Fibroblast of villous mesenchyme (primary cell): ENCODE data around the gene RHOU. TPM values are rescaled to one million over a fixed set of nuclear protein-coding genes. Genes with fewer than 3 reads are reported as not detected.
"Not testable (repeated sequence)": the region's sequence is repeated elsewhere in the genome, so short reads cannot be mapped to it uniquely, and the experiment has no call there.

Source experiments
- DNase-seq: peaks from one replicate; pipeline ENCODE4 v3.0.0-alpha.2; 2010; ENCODE audit warnings: low read depth
- H3K4me3 ChIP-seq: 2 replicates; pipeline ENCODE4 v1.5.1; 2011; ENCODE audit warnings: low read depth, mild to moderate bottlenecking, low read length
- CTCF ChIP-seq: IDR thresholded peaks from 2 replicates; pipeline ENCODE4 v1.5.1; 2012; ENCODE audit warnings: low read depth, mild to moderate bottlenecking, low read length; ENCODE audit not compliant: insufficient read depth
- total RNA-seq: library from RNA; depleted of rRNA; stranded (reverse); fragments of >200 nt; gene quantifications from 2 replicates; pipeline ENCODE4 v1.2.3, GENCODE V29; 2012

Gene RHOU
- total RNA-seq, 1 donor: 2.2 TPM

- DNase-seq: peak; percentile 24
- no peak overlapping the region for H3K4me3 ChIP-seq
- TF ChIP-seq CTCF: no peak
Observed at GRCh38 chr1:228765168-228765946, 30.1 kb downstream of the RHOU start.

GRCh38 chr1:228766788-228767187 is 31.5 kb downstream of the RHOU start:
- no peak overlapping the region for H3K4me3 ChIP-seq
- TF ChIP-seq CTCF: no peak
- DNase-seq: no peak

- no peak for DNase-seq
- TF ChIP-seq CTCF: no peak
- H3K4me3 ChIP-seq: no peak overlapping the region
Observed at GRCh38 chr1:228767636-228768354, 32.5 kb downstream of the RHOU start.

- no peak for DNase-seq
Observed at GRCh38 chr1:228768355-228769000, 33.2 kb downstream of the RHOU start.

GRCh38 chr1:228770779-228771223 is 35.5 kb downstream of the RHOU start:
- no peak for TF ChIP-seq CTCF
- no peak overlapping the region for H3K4me3 ChIP-seq
- DNase-seq: no peak

More at GRCh38 chr1:228768355-228769000, 33.2 kb downstream of the RHOU start:
- no peak overlapping the region for H3K4me3 ChIP-seq
- no peak for TF ChIP-seq CTCF

- DNase-seq: no peak
- H3K4me3 ChIP-seq: no peak overlapping the region
- TF ChIP-seq CTCF: no peak
Observed at GRCh38 chr1:228772516-228773212, 37.4 kb downstream of the RHOU start.

GRCh38 chr1:228775946-228776345 is 40.7 kb downstream of the RHOU start:
- not testable (repeated sequence) for H3K4me3 ChIP-seq, DNase-seq
